Measurements from ENCODE around the gene LIN28A.
A peak's percentile ranks its signal among the peaks of the same experiment; 100 is the strongest.

The LIN28A gene

GRCh38 chr1:26405281-26405915 is 5.2 kb upstream of the LIN28A start:
- no peak for TF ChIP-seq TAF1 (IDR thresholded peaks at IDR 0.05; ENCODE audit: low read depth)
- TF ChIP-seq MAX (IDR thresholded peaks at IDR 0.05): no peak
- no peak for TF ChIP-seq TCF12 (IDR thresholded peaks at IDR 0.05; ENCODE audit: low read depth)
- no peak for TF ChIP-seq ZBTB7A (IDR thresholded peaks at IDR 0.05; ENCODE audit: low read depth)
- TF ChIP-seq YY1 (IDR thresholded peaks at IDR 0.05; ENCODE audit: low read depth): no peak
- no peak for TF ChIP-seq USF1 (IDR thresholded peaks at IDR 0.05)
- no peak for TF ChIP-seq FOXM1 (IDR thresholded peaks at IDR 0.05; ENCODE audit: borderline replicate concordance, low read depth)
- no peak for TF ChIP-seq EGR1 (IDR thresholded peaks at IDR 0.05)
- no peak for TF ChIP-seq CEBPB (IDR thresholded peaks at IDR 0.05)
- no peak for TF ChIP-seq EP300 (IDR thresholded peaks at IDR 0.05; ENCODE audit: borderline replicate concordance)
- TF ChIP-seq TEAD4 (IDR thresholded peaks at IDR 0.05): no peak
- no peak for TF ChIP-seq CREB1 (IDR thresholded peaks at IDR 0.05; ENCODE audit: low read depth)
- TF ChIP-seq REST (IDR thresholded peaks at IDR 0.05; ENCODE audit: low read depth): no peak
- TF ChIP-seq NFIC (IDR thresholded peaks at IDR 0.05): no peak
- no peak for TF ChIP-seq RAD21 (IDR thresholded peaks at IDR 0.05; ENCODE audit: low read depth)

GRCh38 chr1:26408604-26409003 is 2.0 kb upstream of the LIN28A start:
- TF ChIP-seq ZBTB7A (IDR thresholded peaks at IDR 0.05; ENCODE audit: low read depth) (no peak), FOXM1 (IDR thresholded peaks at IDR 0.05; ENCODE audit: borderline replicate concordance, low read depth) (no peak), NFIC (IDR thresholded peaks at IDR 0.05) (peak; percentile 18; the same call in 1 of the 2 replicates), REST (IDR thresholded peaks at IDR 0.05; ENCODE audit: low read depth) (peak; percentile 100), USF1 (IDR thresholded peaks at IDR 0.05) (peak; percentile 48; the same call in 1 of the 2 replicates), TEAD4 (IDR thresholded peaks at IDR 0.05) (peak; percentile 86), RAD21 (IDR thresholded peaks at IDR 0.05; ENCODE audit: low read depth) (0 out of 2 replicates have a peak, but pooled peaks have one; percentile 2), MAX (IDR thresholded peaks at IDR 0.05) (peak; percentile 94), TCF12 (IDR thresholded peaks at IDR 0.05; ENCODE audit: low read depth) (no peak)

- TF ChIP-seq TCF12 (IDR thresholded peaks at IDR 0.05; ENCODE audit: low read depth) (no peak), ZBTB7A (IDR thresholded peaks at IDR 0.05; ENCODE audit: low read depth) (no peak), EP300 (IDR thresholded peaks at IDR 0.05; ENCODE audit: borderline replicate concordance) (no peak), TEAD4 (IDR thresholded peaks at IDR 0.05) (no peak), FOXM1 (IDR thresholded peaks at IDR 0.05; ENCODE audit: borderline replicate concordance, low read depth) (no peak), YY1 (IDR thresholded peaks at IDR 0.05; ENCODE audit: low read depth) (no peak), CREB1 (IDR thresholded peaks at IDR 0.05; ENCODE audit: low read depth) (no peak), NFIC (IDR thresholded peaks at IDR 0.05) (no peak), USF1 (IDR thresholded peaks at IDR 0.05) (no peak), EGR1 (IDR thresholded peaks at IDR 0.05) (no peak), CEBPB (IDR thresholded peaks at IDR 0.05) (no peak), REST (IDR thresholded peaks at IDR 0.05; ENCODE audit: low read depth) (no peak), MAX (IDR thresholded peaks at IDR 0.05) (no peak), TAF1 (IDR thresholded peaks at IDR 0.05; ENCODE audit: low read depth) (no peak), RAD21 (IDR thresholded peaks at IDR 0.05; ENCODE audit: low read depth) (no peak)
These were observed 1.3 kb upstream of the LIN28A start for GRCh38 chr1:26409191-26409807.
